Right renal pelvis (tissue), 4 donors: Measurements from ENCODE around the gene STX7. TPM values are rescaled to one million over a fixed set of nuclear protein-coding genes. Genes with fewer than 3 reads are reported as not detected.

ENCODE experiments used
- DNase-seq, 4 donors: peaks; one replicate each; pipeline ENCODE4 v3.0.0-alpha.2; 2013; ENCODE audit warnings: low read depth in 4 of 4, low spot score in 3 of 4, missing footprints in 1 of 4
- polyA plus RNA-seq, 4 donors: library from polyadenylated mRNA; unstranded; fragments of 120-200 nt; gene quantifications; one replicate each; pipeline ENCODE4 v1.2.1, GENCODE V29; 2013; ENCODE audit not compliant: insufficient read length in 4 of 4

STX7 gene
- polyA plus RNA-seq, 4 donors = 89.4 to 110 (median 102) TPM

GRCh38 chr6:132511210-132511830, 1.6 kb downstream of the STX7 start:
- no peak for DNase-seq

- no peak for DNase-seq
Observed at GRCh38 chr6:132506869-132507808, 5.8 kb downstream of the STX7 start.

- DNase-seq = no peak
Observed at GRCh38 chr6:132506461-132506860, 6.5 kb downstream of the STX7 start.

- DNase-seq = no peak
Observed at GRCh38 chr6:132505158-132505557, 7.8 kb downstream of the STX7 start.

GRCh38 chr6:132504757-132505156, 8.2 kb downstream of the STX7 start:
- no peak for DNase-seq

GRCh38 chr6:132499757-132500156, 13.2 kb downstream of the STX7 start:
- no peak for DNase-seq

- no peak for DNase-seq
Observed at GRCh38 chr6:132498638-132499037, 14.3 kb downstream of the STX7 start.

GRCh38 chr6:132496519-132497180, 16.3 kb downstream of the STX7 start:
- DNase-seq = no peak

- no peak for DNase-seq
Observed at GRCh38 chr6:132495604-132496079, 17.3 kb downstream of the STX7 start.

GRCh38 chr6:132494954-132495353, 18.0 kb downstream of the STX7 start:
- DNase-seq = no peak

GRCh38 chr6:132491881-132492280, 21.0 kb downstream of the STX7 start:
- no peak for DNase-seq

- DNase-seq = no peak
Observed at GRCh38 chr6:132491303-132491702, 21.6 kb downstream of the STX7 start.

- DNase-seq = no peak
Observed at GRCh38 chr6:132490478-132491204, 22.3 kb downstream of the STX7 start.

- DNase-seq = no peak
Observed at GRCh38 chr6:132490024-132490423, 22.9 kb downstream of the STX7 start.

- no peak for DNase-seq
Observed at GRCh38 chr6:132489376-132489775, 23.5 kb downstream of the STX7 start.

GRCh38 chr6:132487762-132488161, 25.2 kb downstream of the STX7 start:
- no peak for DNase-seq

GRCh38 chr6:132484680-132485018, 28.3 kb downstream of the STX7 start:
- no peak for DNase-seq

GRCh38 chr6:132483779-132484679, 28.9 kb downstream of the STX7 start:
- DNase-seq = peak; percentile 54 to 68 (median 63)

- DNase-seq = peak in 3 of 4 donors; percentile 47 to 55 (median 52)
Observed at GRCh38 chr6:132482581-132482980, 30.3 kb downstream of the STX7 start.

GRCh38 chr6:132481189-132481588, 31.7 kb downstream of the STX7 start:
- DNase-seq = no peak
